ENCODE results near the gene LHX4. TPM values are rescaled to one million over a fixed set of nuclear protein-coding genes. Genes with fewer than 3 reads are reported as not detected.

LHX4 gene
- total and polyA plus RNA-seq, 10 of the 15 experiments (the other 5 are each of a cell fraction or from before 2014, with no cell fraction given), result 0.05 to 0.80 (median 0.32) TPM; not detected in 6

- intact Hi-C loops (cut with micrococcal nuclease; ENCODE audit: unreplicated experiment), result no loop called here
- Histone ChIP-seq H3K4me1 (ENCODE audit: control insufficient read depth, insufficient read depth, low read length) (no peaks in the 10 kb centered on the region; the same call in 1 of the 2 replicates), H2AFZ (ENCODE audit: control insufficient read depth, low read depth, low read length) (no peak overlapping the region), H3K9me3 (replicated peaks; ENCODE audit: control insufficient read depth, insufficient read depth, low read length) (no peaks in the 10 kb centered on the region), H4K20me1 (ENCODE audit: control insufficient read depth, insufficient read depth) (no peaks in the 10 kb centered on the region), H3K4me3 (no peak overlapping the region), H3K27me3 (replicated peaks in 1 of 2; ENCODE audit: control insufficient read depth in 2 of 2, insufficient read depth in 2 of 2, low read length in 1 of 2) (no peaks in the 10 kb centered on the region), H3K79me2 (ENCODE audit: control insufficient read depth, insufficient read depth, low read length) (no peaks in the 10 kb centered on the region), H3K4me2 (ENCODE audit: control insufficient read depth, insufficient read depth) (no peak overlapping the region), H3K27ac (ENCODE audit: control insufficient read depth, insufficient read depth) (no peak overlapping the region; the same call in 1 of the 2 replicates), H3K9ac (ENCODE audit: control insufficient read depth, insufficient read depth, low read length) (no peak overlapping the region), H3K36me3 (ENCODE audit: control insufficient read depth in 2 of 2, insufficient read depth in 2 of 2, low read length in 1 of 2) (peaks cover 2 to 8% of the 10 kb centered on the region in 2 experiments)
- TF ChIP-seq CHD4 (IDR thresholded peaks at IDR 0.05) (no peak), CEBPB (IDR thresholded peaks at IDR 0.05; ENCODE audit: borderline replicate concordance in 1 of 2, low read depth in 2 of 2, low read length in 2 of 2) (no peak), YBX1 (IDR thresholded peaks at IDR 0.05) (no peak), IRF5 (IDR thresholded peaks at IDR 0.05; ENCODE audit: borderline replicate concordance) (no peak), SIN3A (IDR thresholded peaks at IDR 0.05; ENCODE audit: low read depth, low read length) (no peak), ETV6 (conservative IDR thresholded peaks at IDR 0.05 in 1 of 2, IDR thresholded peaks at IDR 0.05 in 1 of 2; ENCODE audit: borderline replicate concordance in 1 of 2, low read depth in 1 of 2) (peak in 1 of 2 experiments; percentile 22; a peak in 1 of 4 replicates)
- FAIRE-seq (no peak), DNase-seq (ENCODE audit: low read depth, low spot score) (no peak), ATAC-seq (peak; percentile 28; the same call in 1 of the 3 replicates)
- POLR2A ChIA-PET, result interaction anchor here (0.6 kb wide), 1 partner anchor 153 kb away, joined by 9 read pairs; no protein-coding TSS in a partner anchor
- RAD21 ChIA-PET (ENCODE audit: unreplicated experiment), result no interaction called here
- SMC1A ChIA-PET (ENCODE audit: uncharacterized antibody, unreplicated experiment), result interaction anchor here (0.6 to 1.6 kb wide), 4 partner anchors 8 to 204 kb away, joined by 3 to 7 read pairs (median 4); no protein-coding TSS in a partner anchor
- BruUV-seq (replicated peaks), result no TSS peak
- 76% methylated on average over 9 of the region's 9 CpGs for WGBS (ENCODE audit: insufficient coverage, insufficient replicate concordance, low lambda C conversion rate, missing lambda C conversion rate)
- in situ Hi-C loops (cut with MboI), result no loop called here
- CTCF ChIA-PET, result interaction anchor here (0.6 to 1.9 kb wide), 5 partner anchors 11 to 203 kb away, joined by 3 to 5 read pairs (median 3); no protein-coding TSS in a partner anchor
Observed at GRCh38 chr1:180278596-180279395, 48.7 kb downstream of the LHX4 start.
